Suprapubic skin (tissue), 4 donors: ENCODE measurements around the gene REV1. TPM values are rescaled to one million over a fixed set of nuclear protein-coding genes. Genes with fewer than 3 reads are reported as not detected.

Experiments used
- DNase-seq, 2 donors: peaks; one replicate each; pipeline ENCODE4 v3.0.0-alpha.2; 2019; ENCODE audit warnings: low spot score in 2 of 2
- H3K27ac ChIP-seq: fragments of 200-600 bp; sonication (generic); one replicate; pipeline ENCODE4 v1.5.1; 2019
- H3K27me3 ChIP-seq: fragments of 200-600 bp; sonication (generic); one replicate; pipeline ENCODE4 v1.5.1; 2019
- H3K36me3 ChIP-seq: fragments of 200-600 bp; sonication (generic); one replicate; pipeline ENCODE4 v1.5.1; 2019
- H3K4me1 ChIP-seq: fragments of 200-600 bp; sonication (generic); one replicate; pipeline ENCODE4 v1.5.1; 2019
- H3K4me3 ChIP-seq: fragments of 200-600 bp; sonication (generic); one replicate; pipeline ENCODE4 v1.5.1; 2019; ENCODE audit warnings: mild to moderate bottlenecking
- H3K9me3 ChIP-seq: fragments of 200-600 bp; sonication (generic); one replicate; pipeline ENCODE4 v1.5.1; 2019
- EP300 ChIP-seq: sonication (generic); formaldehyde crosslinking; IDR thresholded peaks from one replicate; pipeline ENCODE4 v1.6.1; 2017; ENCODE audit warnings: antibody characterized with exemption
- POLR2A ChIP-seq, 2 donors: fragments of 450-650 bp; IDR thresholded peaks; one replicate each; pipeline ENCODE4 v1.6.1; 2017; ENCODE audit warnings: antibody characterized with exemption in 2 of 2, mild to moderate bottlenecking in 2 of 2, moderate library complexity in 2 of 2
- POLR2AphosphoS5 ChIP-seq, 3 donors: sonication (generic); formaldehyde crosslinking; IDR thresholded peaks; one replicate each; pipeline ENCODE4 v1.6.1; 2017; ENCODE audit warnings: antibody characterized with exemption in 3 of 3
- WGBS: methylation state at CpG from one replicate; pipeline ENCODE4 v1.1.5; 2018; 5-methylcytosine and 5-hydroxymethylcytosine counted together
- total RNA-seq, 4 donors: library from RNA; depleted of rRNA; stranded (reverse); fragments of >200 nt; gene quantifications; one replicate each; pipeline ENCODE4 v1.1.0, GENCODE V29; 2016
- TF ChIP-seq, protein P1 (sequence below), 2 donors: fragments of 200-600 bp in 1 of 2; fragments of 450-650 bp in 1 of 2; sonication (generic) in 1 of 2; IDR thresholded peaks; one replicate each; pipeline ENCODE4 v1.5.1; 2016 to 2019; ENCODE audit warnings: antibody characterized with exemption in 2 of 2, mild to moderate bottlenecking in 1 of 2, moderate library complexity in 1 of 2

Gene REV1
- total RNA-seq, 4 donors from 2014 or later = 43.1 to 99.9 (median 53.5) TPM

DNA sequence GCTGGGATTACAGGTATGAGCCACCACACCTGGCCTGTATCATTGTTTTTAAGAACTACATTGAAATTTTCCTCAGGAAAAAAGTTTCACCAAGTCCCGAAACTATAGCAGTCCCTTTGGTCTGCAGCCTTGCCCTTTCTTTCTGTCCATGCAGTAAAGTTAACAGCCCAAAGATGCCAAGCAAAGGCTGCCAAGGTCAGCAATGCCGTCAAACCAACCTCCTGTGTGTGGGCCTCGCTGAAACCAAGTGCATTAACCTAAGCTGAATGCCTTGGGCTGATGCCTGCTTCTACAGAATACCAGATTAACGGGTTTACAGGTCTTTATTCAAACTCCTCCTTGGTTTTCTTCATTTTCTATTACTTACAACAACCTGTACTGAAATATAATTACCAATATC is 79.5 kb downstream of the REV1 start:
- peaks cover 78% of the 10 kb centered on the region for H3K36me3 ChIP-seq
- no peaks in the 10 kb centered on the region for H3K27me3 ChIP-seq
- H3K4me1 ChIP-seq = peaks cover under 1% of the 10 kb centered on the region
- DNase-seq = no peak
- H3K4me3 ChIP-seq = no peak overlapping the region
- TF ChIP-seq POLR2AphosphoS5 (IDR thresholded peaks at IDR 0.05) (no peak), POLR2A (IDR thresholded peaks at IDR 0.05) (no peak), EP300 (no peak)
- TF ChIP-seq, protein P1, sequence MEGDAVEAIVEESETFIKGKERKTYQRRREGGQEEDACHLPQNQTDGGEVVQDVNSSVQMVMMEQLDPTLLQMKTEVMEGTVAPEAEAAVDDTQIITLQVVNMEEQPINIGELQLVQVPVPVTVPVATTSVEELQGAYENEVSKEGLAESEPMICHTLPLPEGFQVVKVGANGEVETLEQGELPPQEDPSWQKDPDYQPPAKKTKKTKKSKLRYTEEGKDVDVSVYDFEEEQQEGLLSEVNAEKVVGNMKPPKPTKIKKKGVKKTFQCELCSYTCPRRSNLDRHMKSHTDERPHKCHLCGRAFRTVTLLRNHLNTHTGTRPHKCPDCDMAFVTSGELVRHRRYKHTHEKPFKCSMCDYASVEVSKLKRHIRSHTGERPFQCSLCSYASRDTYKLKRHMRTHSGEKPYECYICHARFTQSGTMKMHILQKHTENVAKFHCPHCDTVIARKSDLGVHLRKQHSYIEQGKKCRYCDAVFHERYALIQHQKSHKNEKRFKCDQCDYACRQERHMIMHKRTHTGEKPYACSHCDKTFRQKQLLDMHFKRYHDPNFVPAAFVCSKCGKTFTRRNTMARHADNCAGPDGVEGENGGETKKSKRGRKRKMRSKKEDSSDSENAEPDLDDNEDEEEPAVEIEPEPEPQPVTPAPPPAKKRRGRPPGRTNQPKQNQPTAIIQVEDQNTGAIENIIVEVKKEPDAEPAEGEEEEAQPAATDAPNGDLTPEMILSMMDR (IDR thresholded peaks at IDR 0.05) = no peak
- 89% methylated on average over 4 of the region's 4 CpGs for WGBS
- no peak overlapping the region for H3K27ac ChIP-seq
- H3K9me3 ChIP-seq = no peaks in the 10 kb centered on the region

DNA sequence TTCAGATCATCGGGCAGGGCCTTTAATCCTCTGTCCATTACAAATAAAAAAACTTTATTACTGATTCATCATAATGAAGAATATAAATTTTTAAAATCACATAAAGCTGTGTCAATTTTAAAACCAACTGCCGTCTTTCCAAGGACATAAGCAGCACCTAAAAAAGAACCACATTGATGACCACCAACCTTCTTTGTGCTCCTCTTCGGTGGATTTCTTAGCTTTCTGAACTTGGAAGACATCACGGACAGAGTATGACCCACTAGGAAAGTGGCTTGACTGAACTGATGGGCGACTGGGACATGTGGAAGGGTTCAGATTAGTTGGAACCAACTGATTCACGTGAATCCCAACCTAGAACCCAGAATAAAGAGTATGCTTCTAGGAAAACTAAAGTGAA is 83.7 kb downstream of the REV1 start:
- Histone ChIP-seq H3K4me1 (peaks cover 4% of the 10 kb centered on the region), H3K27ac (no peak overlapping the region), H3K36me3 (peaks cover 87% of the 10 kb centered on the region), H3K9me3 (no peaks in the 10 kb centered on the region), H3K27me3 (no peaks in the 10 kb centered on the region), H3K4me3 (no peak overlapping the region)
- WGBS = 87% methylated on average over 6 of the region's 6 CpGs
- TF ChIP-seq EP300 = no peak
- no peak for TF ChIP-seq POLR2AphosphoS5 (IDR thresholded peaks at IDR 0.05)
- DNase-seq = no peak

DNA sequence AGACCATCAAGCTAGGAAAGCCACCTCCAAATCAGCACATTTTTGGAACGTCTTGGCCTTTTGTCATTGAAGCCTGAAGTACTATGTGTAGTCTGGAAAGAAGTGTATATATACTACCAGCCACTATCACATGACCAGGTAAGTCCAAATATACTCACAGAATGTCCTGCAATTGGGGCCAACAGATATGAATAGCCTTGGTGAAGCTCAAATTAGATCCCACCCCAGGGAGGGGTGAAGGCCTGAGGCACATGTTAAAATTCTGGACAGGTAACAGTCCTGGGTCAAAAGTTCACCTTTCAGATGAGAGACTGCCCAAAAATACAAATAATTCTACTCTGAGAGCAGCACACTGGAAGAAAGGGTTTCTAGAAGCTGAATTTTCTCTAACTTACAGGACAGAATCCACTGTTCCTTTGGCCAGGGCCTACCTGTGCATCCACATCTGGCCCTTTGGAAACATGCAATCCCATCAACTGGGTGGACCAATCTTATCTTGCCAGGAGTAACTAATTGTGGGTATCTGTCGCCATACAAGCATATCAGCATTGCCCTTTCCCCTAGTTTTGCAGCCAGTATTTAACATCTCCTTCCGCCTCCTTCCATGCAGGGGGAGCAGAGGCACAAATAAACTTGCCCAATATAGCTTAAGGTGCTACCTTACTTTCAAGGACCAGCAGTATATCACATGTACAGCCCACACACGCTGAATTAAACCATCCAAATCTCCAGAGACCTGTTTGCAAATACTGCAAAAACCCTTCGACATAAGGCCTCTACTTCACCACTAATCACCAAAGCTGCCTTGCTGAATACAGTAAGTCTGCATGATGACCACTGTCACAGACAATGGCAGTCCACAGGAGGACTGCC is 84.8 kb downstream of the REV1 start:
- 80% methylated on average over 4 of the region's 5 CpGs for WGBS
- DNase-seq = no peak
- Histone ChIP-seq H3K4me1 (peaks cover 4% of the 10 kb centered on the region), H3K27me3 (no peaks in the 10 kb centered on the region), H3K36me3 (peaks cover 87% of the 10 kb centered on the region), H3K27ac (peak overlapping the region; percentile 35), H3K9me3 (no peaks in the 10 kb centered on the region), H3K4me3 (no peak overlapping the region)
- TF ChIP-seq POLR2A (IDR thresholded peaks at IDR 0.05) (no peak), POLR2AphosphoS5 (IDR thresholded peaks at IDR 0.05) (no peak), EP300 (no peak)
- TF ChIP-seq, protein P1 (IDR thresholded peaks at IDR 0.05) = no peak

DNA sequence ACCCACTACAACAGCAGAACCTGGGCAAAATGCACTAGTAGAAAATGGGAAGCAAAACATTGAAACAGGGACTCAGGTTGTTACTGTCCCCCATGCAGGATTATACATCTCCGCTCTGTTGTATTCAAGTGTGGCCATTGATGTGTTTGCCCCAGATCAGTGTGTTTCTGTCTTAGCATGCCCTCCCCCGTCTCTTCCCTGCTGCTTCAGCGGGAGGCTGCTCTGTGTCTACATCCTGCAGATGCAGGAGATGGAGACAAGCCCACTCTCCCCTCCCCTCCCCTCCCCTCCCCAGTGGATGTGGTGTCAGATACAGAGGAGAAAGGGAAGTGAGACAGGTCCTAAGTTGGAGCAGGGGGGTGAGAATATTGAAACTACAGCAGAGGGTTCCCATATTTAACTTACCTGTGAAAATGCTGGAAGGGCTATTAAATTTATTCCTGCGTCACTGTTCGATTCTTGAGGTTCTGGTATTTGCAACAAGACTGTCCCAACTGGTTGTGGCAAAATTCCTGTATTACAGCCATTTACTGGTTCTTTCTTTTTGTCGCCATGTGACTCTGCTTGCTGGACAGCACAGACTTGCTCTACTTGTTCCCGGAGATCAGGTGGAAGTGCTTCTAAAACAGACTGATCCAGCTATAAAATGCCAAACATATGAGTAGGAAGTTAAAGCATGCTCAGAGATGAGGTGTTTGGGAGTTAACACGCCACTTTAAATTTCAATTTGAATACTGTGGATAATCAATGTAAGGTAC is 85.6 kb downstream of the REV1 start:
- Histone ChIP-seq H3K4me3 (no peak overlapping the region), H3K9me3 (no peaks in the 10 kb centered on the region), H3K36me3 (peaks cover 90% of the 10 kb centered on the region), H3K27ac (peak overlapping the region; percentile 35), H3K27me3 (no peaks in the 10 kb centered on the region), H3K4me1 (peaks cover 4% of the 10 kb centered on the region)
- TF ChIP-seq, protein P1 (IDR thresholded peaks at IDR 0.05) = no peak
- no peak for TF ChIP-seq POLR2AphosphoS5 (IDR thresholded peaks at IDR 0.05)
- no peak for TF ChIP-seq POLR2A (IDR thresholded peaks at IDR 0.05)
- no peak for TF ChIP-seq EP300
- WGBS = 70% methylated on average over 8 of the region's 8 CpGs
- DNase-seq = no peak

DNA sequence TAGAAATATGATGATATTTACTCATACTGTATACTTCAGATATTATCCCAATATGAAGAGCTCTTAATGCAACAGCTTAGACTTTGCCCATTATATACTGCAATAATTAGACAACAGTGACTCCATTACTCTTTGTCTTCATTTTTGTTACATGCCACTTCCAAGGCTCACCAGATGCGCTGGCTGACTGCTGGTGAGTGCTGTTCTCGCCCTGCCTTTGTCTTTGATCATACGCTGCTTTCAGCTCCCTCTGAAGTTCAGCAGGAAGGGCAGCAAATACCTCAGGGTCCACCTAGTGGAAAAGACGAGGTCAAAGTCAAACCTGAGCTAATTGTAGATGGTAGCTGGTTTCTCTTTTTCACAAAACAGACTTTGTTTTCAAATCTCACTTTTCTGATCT is 86.3 kb downstream of the REV1 start:
- Histone ChIP-seq H3K27me3 (no peaks in the 10 kb centered on the region), H3K9me3 (no peaks in the 10 kb centered on the region), H3K36me3 (peaks cover 90% of the 10 kb centered on the region), H3K27ac (no peak overlapping the region), H3K4me1 (peaks cover 4% of the 10 kb centered on the region), H3K4me3 (no peak overlapping the region)
- TF ChIP-seq POLR2A (IDR thresholded peaks at IDR 0.05) = no peak
- TF ChIP-seq, protein P1 (IDR thresholded peaks at IDR 0.05) = no peak
- TF ChIP-seq EP300 = no peak
- no peak for TF ChIP-seq POLR2AphosphoS5 (IDR thresholded peaks at IDR 0.05)
- WGBS = 80% methylated on average over 4 of the region's 4 CpGs
- DNase-seq = no peak
